Lung (tissue), 12 donors: ENCODE results near the gene OPN4. TPM values are rescaled to one million over a fixed set of nuclear protein-coding genes. Genes with fewer than 3 reads are reported as not detected.

Experiments used
- ATAC-seq: fragments of 200-7000 bp; cut with Tn5 transposase; one replicate; pipeline ENCODE4 v1.9.1; 2020; ENCODE audit warnings: moderate number of reproducible peaks; ENCODE audit not compliant: insufficient read depth, low FRiP score
- DNase-seq, 3 donors: peaks; one replicate each; pipeline ENCODE4 v3.0.0-alpha.2; 2013 to 2017
- H3K27ac ChIP-seq, 2 donors: one replicate each; pipeline ENCODE4 v1.5.1; 2013; ENCODE audit warnings: mild to moderate bottlenecking in 2 of 2, moderate library complexity in 2 of 2, control low read depth in 1 of 2, inconsistent platforms in 1 of 2, low read depth in 1 of 2, low read length in 1 of 2
- H3K27me3 ChIP-seq, 3 donors: one replicate each; pipeline ENCODE4 v1.5.1; 2013; ENCODE audit warnings: low read length in 2 of 3; ENCODE audit not compliant: control insufficient read depth in 3 of 3, insufficient read depth in 3 of 3
- H3K36me3 ChIP-seq, 4 donors: one replicate each; pipeline ENCODE4 v1.5.1; 2013; ENCODE audit warnings: low read length in 4 of 4, mild to moderate bottlenecking in 1 of 4, moderate library complexity in 1 of 4; ENCODE audit not compliant: control insufficient read depth in 4 of 4, insufficient read depth in 4 of 4
- H3K4me1 ChIP-seq, 5 donors: one replicate each; pipeline ENCODE4 v1.5.1; 2013; ENCODE audit warnings: low read length in 5 of 5, mild to moderate bottlenecking in 2 of 5, moderate library complexity in 1 of 5; ENCODE audit not compliant: control insufficient read depth in 5 of 5, insufficient read depth in 5 of 5
- H3K4me3 ChIP-seq: one replicate; pipeline ENCODE4 v1.5.1; 2013; ENCODE audit warnings: mild to moderate bottlenecking, control low read depth, moderate library complexity
- H3K9ac ChIP-seq, 2 donors: one replicate each; pipeline ENCODE4 v1.5.1; 2013; ENCODE audit warnings: low read length in 2 of 2, control low read depth in 1 of 2; ENCODE audit not compliant: insufficient read depth in 1 of 2
- H3K9me3 ChIP-seq, 4 donors: one replicate each; pipeline ENCODE4 v1.5.1; 2013; ENCODE audit warnings: low read length in 3 of 4, mild to moderate bottlenecking in 1 of 4, moderate library complexity in 1 of 4; ENCODE audit not compliant: control insufficient read depth in 4 of 4, insufficient read depth in 3 of 4
- WGBS, 2 donors: extraction: QIAGEN DNeasy Blood & Tissue Kit; methylation state at CpG; one replicate each; pipeline ENCODE4 v1.1.7; 2013; 5-methylcytosine and 5-hydroxymethylcytosine counted together
- polyA plus RNA-seq, 2 donors: library from polyadenylated mRNA; stranded (reverse); fragments of 200-250 nt; gene quantifications; one replicate each; pipeline ENCODE4 v1.2.1, GENCODE V29; 2013
- total RNA-seq, 2 donors: library from RNA; depleted of rRNA in 1 of 2; stranded (reverse); fragments of >200 nt in 1 of 2; gene quantifications; one replicate each; pipeline ENCODE4 v1.2.1, GENCODE V29; 2014 to 2021
- TF ChIP-seq, protein P1 (sequence below): IDR thresholded peaks from 2 replicates; pipeline ENCODE4 v1.5.1; 2012; ENCODE audit warnings: mild to moderate bottlenecking; ENCODE audit errors: control extremely low read depth, extremely low read depth
- donor health status: control.
- donor health status: control.
- donor health status: Bipolar disorder and iron deficiency.
- donor health status: healthy.
- donor health status: DM: yes; HTN: yes; CAD: no.

Gene OPN4
- total and polyA plus RNA-seq, 4 donors: 0.12 TPM; not detected in 3

DNA sequence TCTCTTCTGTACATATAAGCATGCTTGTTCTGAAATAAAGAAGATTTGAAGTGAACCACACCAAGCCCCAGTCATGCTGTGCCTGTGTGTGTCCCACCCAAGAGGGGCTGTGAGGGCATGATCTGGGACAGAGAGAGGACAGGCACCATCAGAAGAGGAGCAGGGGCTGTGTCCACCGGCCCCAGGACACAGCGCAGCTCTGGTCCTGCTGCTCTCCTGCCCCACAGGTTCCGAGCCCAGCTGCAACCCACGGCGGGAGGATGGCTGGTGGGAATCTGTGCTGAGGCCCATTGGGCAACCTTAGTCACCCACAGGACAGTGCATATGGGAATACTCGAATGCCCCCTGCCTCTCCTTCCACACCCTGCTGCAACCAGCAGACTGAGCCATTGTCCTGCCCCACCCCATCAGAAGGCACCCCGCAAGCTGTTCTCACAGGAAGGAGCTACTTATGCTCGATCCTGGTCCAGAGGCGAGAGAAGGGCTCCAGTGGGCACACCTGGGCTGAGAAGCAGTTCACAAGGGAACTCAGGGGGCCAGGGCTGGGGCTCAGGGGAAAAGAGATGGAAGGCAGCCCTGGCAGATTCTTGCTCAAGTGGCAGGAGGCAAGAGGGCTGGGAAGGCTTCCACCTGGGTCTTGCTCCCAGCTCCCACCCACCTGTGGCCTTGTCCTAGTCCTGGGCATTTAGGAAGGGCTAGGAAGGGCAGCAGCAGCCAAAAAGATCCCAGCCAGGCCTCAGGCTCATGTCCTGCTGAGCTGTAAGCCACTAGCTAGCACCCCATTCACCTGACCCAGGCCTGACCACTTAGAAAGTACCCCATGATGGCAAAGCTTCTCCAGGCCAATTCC, 45.9 kb downstream of the OPN4 start:
- Histone ChIP-seq H3K9me3 (peaks cover 0 to 3% (median 0%) of the 10 kb centered on the region in 4 donors), H3K4me3 (no peak overlapping the region), H3K9ac (no peak overlapping the region), H3K27ac (no peak overlapping the region), H3K4me1 (no peaks in the 10 kb centered on the region), H3K27me3 (no peaks in the 10 kb centered on the region), H3K36me3 (no peaks in the 10 kb centered on the region)
- WGBS, 2 donors: 86 to 93% methylated on average over 9 of the region's 9 CpGs
- DNase-seq: no peak
- no peak for ATAC-seq
- TF ChIP-seq, protein P1, sequence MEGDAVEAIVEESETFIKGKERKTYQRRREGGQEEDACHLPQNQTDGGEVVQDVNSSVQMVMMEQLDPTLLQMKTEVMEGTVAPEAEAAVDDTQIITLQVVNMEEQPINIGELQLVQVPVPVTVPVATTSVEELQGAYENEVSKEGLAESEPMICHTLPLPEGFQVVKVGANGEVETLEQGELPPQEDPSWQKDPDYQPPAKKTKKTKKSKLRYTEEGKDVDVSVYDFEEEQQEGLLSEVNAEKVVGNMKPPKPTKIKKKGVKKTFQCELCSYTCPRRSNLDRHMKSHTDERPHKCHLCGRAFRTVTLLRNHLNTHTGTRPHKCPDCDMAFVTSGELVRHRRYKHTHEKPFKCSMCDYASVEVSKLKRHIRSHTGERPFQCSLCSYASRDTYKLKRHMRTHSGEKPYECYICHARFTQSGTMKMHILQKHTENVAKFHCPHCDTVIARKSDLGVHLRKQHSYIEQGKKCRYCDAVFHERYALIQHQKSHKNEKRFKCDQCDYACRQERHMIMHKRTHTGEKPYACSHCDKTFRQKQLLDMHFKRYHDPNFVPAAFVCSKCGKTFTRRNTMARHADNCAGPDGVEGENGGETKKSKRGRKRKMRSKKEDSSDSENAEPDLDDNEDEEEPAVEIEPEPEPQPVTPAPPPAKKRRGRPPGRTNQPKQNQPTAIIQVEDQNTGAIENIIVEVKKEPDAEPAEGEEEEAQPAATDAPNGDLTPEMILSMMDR: no peak

DNA sequence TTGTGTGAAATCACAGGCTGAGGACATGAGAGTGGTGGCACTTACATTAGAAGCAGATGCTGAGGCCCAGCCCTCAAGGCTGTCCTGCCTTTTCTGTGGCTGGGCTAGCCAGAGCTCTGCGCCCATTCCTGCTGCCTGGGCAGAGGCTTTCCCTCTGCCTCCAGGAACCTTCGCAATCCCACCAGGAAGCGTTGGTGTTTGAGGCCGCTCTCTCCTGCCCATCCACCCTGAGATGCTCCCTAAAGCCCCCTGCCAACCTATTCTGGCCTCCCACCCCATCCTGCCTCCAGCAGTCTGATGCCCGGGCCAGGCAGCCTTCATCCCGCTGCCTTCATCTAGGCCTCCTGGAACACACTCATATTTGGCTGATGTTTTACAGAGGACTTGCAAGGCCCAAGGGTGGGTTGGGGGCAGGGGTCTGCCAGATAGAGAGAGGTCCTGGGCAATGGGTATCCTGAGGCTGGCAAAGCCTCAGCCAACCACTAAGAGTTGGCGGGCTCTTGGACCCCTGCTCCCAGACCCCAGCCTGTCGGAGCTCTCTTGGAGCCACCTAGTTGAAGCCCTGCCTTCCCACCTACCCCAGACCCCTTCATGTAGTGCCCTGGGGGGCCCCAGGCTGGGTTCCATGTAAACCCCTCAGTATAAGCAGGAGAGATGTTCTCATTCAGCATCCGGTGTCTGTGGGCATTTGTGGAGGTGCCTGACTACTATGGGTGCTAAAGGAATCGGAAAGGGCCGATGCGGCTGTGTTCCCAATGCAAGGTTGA, 46.7 kb downstream of the OPN4 start:
- ATAC-seq: no peak
- H3K27ac ChIP-seq: no peak overlapping the region
- no peaks in the 10 kb centered on the region for H3K27me3 ChIP-seq
- H3K36me3 ChIP-seq: no peaks in the 10 kb centered on the region
- peaks cover 0 to 3% (median 0%) of the 10 kb centered on the region in 4 donors for H3K9me3 ChIP-seq
- H3K9ac ChIP-seq: no peak overlapping the region
- DNase-seq: no peak
- TF ChIP-seq, protein P1: no peak
- H3K4me3 ChIP-seq: no peak overlapping the region
- H3K4me1 ChIP-seq: no peaks in the 10 kb centered on the region
- WGBS, 2 donors: 96 to 97% methylated on average over 12 of the region's 12 CpGs

DNA sequence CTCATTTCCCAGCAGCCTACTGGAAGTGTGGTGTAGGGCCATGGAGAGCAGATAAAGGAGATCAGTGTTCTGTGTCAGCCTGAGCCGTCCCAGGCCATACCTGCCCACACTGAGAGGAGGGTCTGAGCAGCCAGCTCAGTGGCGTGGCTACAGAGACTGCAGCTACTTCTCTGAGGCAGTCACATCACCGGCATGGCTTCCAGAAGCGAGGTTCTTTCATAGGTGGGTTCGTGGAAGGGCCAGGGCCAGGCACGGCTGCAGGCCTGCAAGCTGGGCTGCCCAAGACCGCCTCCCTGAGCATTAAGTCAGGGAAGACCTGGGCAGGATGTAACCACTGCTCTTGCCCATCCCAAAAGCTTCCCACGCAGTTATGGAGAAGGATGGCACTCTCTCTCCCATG, 48.8 kb downstream of the OPN4 start:
- no peak for DNase-seq
- H3K9ac ChIP-seq: no peak overlapping the region
- peaks cover 0 to 3% (median 0%) of the 10 kb centered on the region in 4 donors for H3K36me3 ChIP-seq
- H3K27me3 ChIP-seq: no peaks in the 10 kb centered on the region
- 87 to 94% methylated on average over 8 of the region's 8 CpGs for WGBS, 2 donors
- no peak overlapping the region for H3K4me3 ChIP-seq
- peaks cover 0 to 3% (median 0%) of the 10 kb centered on the region in 4 donors for H3K9me3 ChIP-seq
- no peak overlapping the region for H3K27ac ChIP-seq
- no peak for ATAC-seq
- TF ChIP-seq, protein P1: no peak
- no peaks in the 10 kb centered on the region for H3K4me1 ChIP-seq
